ENCODE measurements around the gene ZNF766. TPM values are rescaled to one million over a fixed set of nuclear protein-coding genes. Genes with fewer than 3 reads are reported as not detected.

ZNF766 gene
- total RNA-seq, 1 donor from 2014 or later = 17.5 TPM

- no peak for TF ChIP-seq CTCF (IDR thresholded peaks at IDR 0.05)
- intact Hi-C loops (cut with DNase I) = no loop called here
- DNase-seq (no peak), ATAC-seq (no peak)
- Histone ChIP-seq H3K4me3 (no peak overlapping the region), H3K27ac (no peak overlapping the region), H3K9me3 (no peaks in the 10 kb centered on the region), H3K4me1 (no peaks in the 10 kb centered on the region), H3K36me3 (peaks cover 27% of the 10 kb centered on the region), H3K27me3 (no peaks in the 10 kb centered on the region)
Measured at GRCh38 chr19:52231154-52231910, 38.1 kb upstream of the ZNF766 start.

GRCh38 chr19:52234406-52234805 lies 35.0 kb upstream of the ZNF766 start:
- TF ChIP-seq CTCF (IDR thresholded peaks at IDR 0.05) = no peak
- no peak for ATAC-seq
- no peak overlapping the region for H3K27ac ChIP-seq
- H3K4me3 ChIP-seq = no peak overlapping the region
- no peaks in the 10 kb centered on the region for H3K27me3 ChIP-seq
- no peaks in the 10 kb centered on the region for H3K4me1 ChIP-seq
- intact Hi-C loops (cut with DNase I) = no loop called here
- no peaks in the 10 kb centered on the region for H3K9me3 ChIP-seq
- no peaks in the 10 kb centered on the region for H3K36me3 ChIP-seq
- DNase-seq = no peak

GRCh38 chr19:52237197-52237596 lies 32.2 kb upstream of the ZNF766 start:
- Histone ChIP-seq H3K9me3 (no peaks in the 10 kb centered on the region), H3K27me3 (no peaks in the 10 kb centered on the region), H3K36me3 (no peaks in the 10 kb centered on the region), H3K4me1 (no peaks in the 10 kb centered on the region), H3K4me3 (no peak overlapping the region), H3K27ac (no peak overlapping the region)
- ATAC-seq = no peak
- TF ChIP-seq CTCF (IDR thresholded peaks at IDR 0.05) = no peak
- intact Hi-C loops (cut with DNase I) = loop anchor here (5.0 kb wide), 1 partner anchor 100 kb away; the partner anchor contains the start of gene ZNF616
- no peak for DNase-seq

GRCh38 chr19:52237771-52238400 lies 31.5 kb upstream of the ZNF766 start:
- peak; percentile 95 for ATAC-seq

GRCh38 chr19:52244021-52244420 lies 25.4 kb upstream of the ZNF766 start:
- no peak for TF ChIP-seq CTCF (IDR thresholded peaks at IDR 0.05)
- H3K4me1 ChIP-seq = no peaks in the 10 kb centered on the region
- no peak overlapping the region for H3K27ac ChIP-seq
- no peaks in the 10 kb centered on the region for H3K9me3 ChIP-seq
- intact Hi-C loops (cut with DNase I) = no loop called here
- no peak for ATAC-seq
- no peak overlapping the region for H3K4me3 ChIP-seq
- no peaks in the 10 kb centered on the region for H3K27me3 ChIP-seq
- no peak for DNase-seq
- H3K36me3 ChIP-seq = no peaks in the 10 kb centered on the region

More at GRCh38 chr19:52237771-52238400, 31.5 kb upstream of the ZNF766 start:
- peak; percentile 94 for TF ChIP-seq CTCF (IDR thresholded peaks at IDR 0.05)
- no peaks in the 10 kb centered on the region for H3K36me3 ChIP-seq
- no peaks in the 10 kb centered on the region for H3K27me3 ChIP-seq
- H3K4me1 ChIP-seq = no peaks in the 10 kb centered on the region
- no peak for DNase-seq
- intact Hi-C loops (cut with DNase I) = loop anchor here (5.0 kb wide), 1 partner anchor 101 kb away; the partner anchor contains the start of gene ZNF616
- H3K4me3 ChIP-seq = no peak overlapping the region
- no peak overlapping the region for H3K27ac ChIP-seq
- no peaks in the 10 kb centered on the region for H3K9me3 ChIP-seq

Measured in upper lobe of right lung (tissue), 1 donor.